Muscle layer of colon (tissue), 2 donors: ENCODE results near the gene CYTL1.
A peak's percentile ranks its signal among the peaks of the same experiment; 100 is the strongest.

ENCODE experiments used
- H3K27ac ChIP-seq: one replicate; pipeline ENCODE4 v1.7.0; 2013; ENCODE audit warnings: low read depth, mild to moderate bottlenecking, low read length, moderate library complexity
- H3K27me3 ChIP-seq, 2 donors: one replicate each; pipeline ENCODE4 v1.7.0; 2013; ENCODE audit warnings: low read length in 2 of 2, mild to moderate bottlenecking in 2 of 2; ENCODE audit not compliant: insufficient read depth in 2 of 2, control insufficient read depth in 1 of 2
- H3K36me3 ChIP-seq: one replicate; pipeline ENCODE4 v1.7.0; 2013; ENCODE audit warnings: mild to moderate bottlenecking, low read length; ENCODE audit not compliant: insufficient read depth
- H3K4me1 ChIP-seq: one replicate; pipeline ENCODE4 v1.7.0; 2013; ENCODE audit warnings: mild to moderate bottlenecking, low read length; ENCODE audit not compliant: insufficient read depth
- H3K4me3 ChIP-seq, 2 donors: one replicate each; pipeline ENCODE4 v1.7.0; 2013; ENCODE audit warnings: low read length in 2 of 2, low read depth in 1 of 2, mild to moderate bottlenecking in 1 of 2, moderate library complexity in 1 of 2
- H3K9ac ChIP-seq: one replicate; pipeline ENCODE4 v1.7.0; 2013; ENCODE audit warnings: low read length
- H3K9me3 ChIP-seq: one replicate; pipeline ENCODE4 v1.7.0; 2013; ENCODE audit warnings: mild to moderate bottlenecking, low read length
- donor health status: abdominal sarcoma.
- donor health status: Adenocarcinoma of cecum.

The CYTL1 gene

DNA sequence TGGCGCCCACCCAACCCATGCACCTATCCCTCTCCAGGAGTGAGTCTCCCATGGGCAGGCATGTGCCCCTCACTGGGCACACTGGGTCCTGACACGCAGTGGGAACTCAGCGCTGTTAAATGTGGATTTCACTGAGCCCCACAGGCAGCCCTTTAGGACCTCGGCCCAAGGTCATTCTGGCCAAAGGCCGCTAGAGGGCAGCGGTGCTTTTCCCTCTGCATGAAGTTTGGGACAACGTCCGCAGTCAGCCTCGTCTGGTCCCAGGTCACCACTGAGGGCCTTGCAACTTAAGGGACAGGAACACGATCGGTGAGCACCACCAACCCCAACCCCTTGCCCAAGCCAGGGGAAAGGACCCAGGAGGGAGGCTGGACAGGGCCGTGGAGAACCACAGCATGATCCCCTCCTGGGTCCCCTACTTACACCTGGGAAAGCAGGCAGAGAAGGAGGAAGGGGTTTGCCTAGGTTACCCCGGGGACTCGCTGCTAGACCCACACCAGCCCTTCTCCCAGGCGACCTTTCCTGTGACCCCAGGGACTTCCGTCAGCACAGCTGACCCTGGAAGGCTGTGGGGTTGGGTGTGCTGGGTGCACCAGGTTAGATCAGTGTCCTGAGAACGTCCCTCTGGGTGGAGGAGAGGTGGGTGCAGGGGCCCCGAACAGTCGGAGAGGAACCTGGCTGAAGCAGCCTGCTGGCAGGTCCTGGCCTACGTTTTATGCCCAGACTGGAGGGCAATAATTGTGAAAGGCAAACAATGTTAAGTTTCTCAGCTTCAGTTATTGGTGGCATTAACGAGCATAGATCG is 24.0 kb downstream of the CYTL1 start:
- peak overlapping the region in 1 of 2 donors; percentile 26 for H3K4me3 ChIP-seq
- no peaks in the 10 kb centered on the region for H3K36me3 ChIP-seq
- no peak overlapping the region for H3K27ac ChIP-seq
- H3K27me3 ChIP-seq: no peaks in the 10 kb centered on the region
- H3K4me1 ChIP-seq: peaks cover 35% of the 10 kb centered on the region
- H3K9me3 ChIP-seq: no peaks in the 10 kb centered on the region
- no peak overlapping the region for H3K9ac ChIP-seq

DNA sequence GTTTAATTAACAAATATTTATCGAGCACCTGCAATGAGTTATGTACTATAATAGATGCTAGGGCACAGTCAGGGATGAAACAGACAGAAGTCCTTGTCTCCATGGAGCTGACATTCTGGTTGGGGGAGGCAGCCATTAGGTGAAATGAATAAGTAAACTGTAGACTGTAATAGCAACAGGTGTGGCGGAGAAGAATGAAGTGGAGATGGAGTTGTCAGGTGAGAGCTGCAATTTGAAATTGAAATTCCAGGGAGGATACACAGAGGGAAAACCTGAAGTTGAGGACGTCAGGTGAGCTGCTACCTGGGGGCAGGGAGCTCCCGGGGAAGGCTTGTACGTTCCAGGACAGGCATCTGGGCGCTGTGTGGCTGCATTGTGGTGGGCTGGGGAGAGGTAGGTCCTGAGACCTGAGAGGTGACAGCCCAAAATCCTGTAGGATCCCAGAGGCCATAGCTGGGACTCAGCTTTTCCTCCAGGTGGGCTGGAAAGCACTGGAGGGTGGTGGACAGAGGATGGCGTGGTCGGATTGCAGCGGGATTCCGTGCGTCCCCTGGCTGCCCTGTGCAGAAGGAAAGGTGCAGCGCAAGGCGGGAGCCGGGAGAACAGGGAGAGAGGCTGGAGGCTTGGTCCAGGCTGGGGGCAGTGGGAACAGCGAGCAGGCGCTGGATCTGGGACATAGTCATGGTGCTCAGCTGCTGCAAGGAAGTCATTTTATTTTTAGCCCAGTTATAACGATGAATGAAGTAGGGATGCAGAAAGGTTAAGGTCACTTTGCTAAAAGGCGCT is 24.8 kb downstream of the CYTL1 start:
- Histone ChIP-seq H3K27ac (no peak overlapping the region), H3K4me3 (no peak overlapping the region), H3K4me1 (peaks cover 38% of the 10 kb centered on the region), H3K27me3 (no peaks in the 10 kb centered on the region), H3K36me3 (no peaks in the 10 kb centered on the region), H3K9me3 (no peaks in the 10 kb centered on the region), H3K9ac (no peak overlapping the region)

DNA sequence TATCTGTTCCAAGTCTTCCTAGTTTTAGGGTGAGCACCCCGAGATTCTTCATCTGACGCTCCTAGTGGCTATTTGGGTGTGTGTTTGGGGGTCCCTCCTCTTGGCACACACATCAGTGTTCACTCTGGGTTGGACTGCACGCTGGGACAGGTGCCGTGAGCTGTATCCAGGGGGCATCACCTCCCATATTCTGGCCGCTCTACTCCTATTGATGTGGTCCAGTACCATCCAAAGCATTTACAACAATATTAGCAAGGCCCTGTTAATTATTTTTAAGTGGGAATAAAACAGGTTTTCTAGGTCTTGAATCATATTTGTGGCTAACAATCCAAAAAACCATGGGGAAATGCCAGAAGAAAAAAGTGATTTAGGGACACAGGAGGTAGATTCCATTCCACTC is 26.4 kb downstream of the CYTL1 start:
- Histone ChIP-seq H3K27ac (no peak overlapping the region), H3K9ac (no peak overlapping the region), H3K36me3 (no peaks in the 10 kb centered on the region), H3K4me1 (peaks cover 38% of the 10 kb centered on the region), H3K9me3 (no peaks in the 10 kb centered on the region), H3K4me3 (no peak overlapping the region), H3K27me3 (no peaks in the 10 kb centered on the region)

GRCh38 chr4:4991541-4992099 is 27.6 kb downstream of the CYTL1 start:
- no peaks in the 10 kb centered on the region for H3K9me3 ChIP-seq
- no peaks in the 10 kb centered on the region for H3K27me3 ChIP-seq
- peak overlapping the region; percentile 73 for H3K27ac ChIP-seq
- H3K9ac ChIP-seq: peak overlapping the region; percentile 59
- peaks cover 38% of the 10 kb centered on the region for H3K4me1 ChIP-seq
- no peak overlapping the region for H3K4me3 ChIP-seq
- H3K36me3 ChIP-seq: no peaks in the 10 kb centered on the region

- peak overlapping the region; percentile 59 for H3K9ac ChIP-seq
- peaks cover 35% of the 10 kb centered on the region for H3K4me1 ChIP-seq
- no peaks in the 10 kb centered on the region for H3K9me3 ChIP-seq
- no peaks in the 10 kb centered on the region for H3K36me3 ChIP-seq
- H3K4me3 ChIP-seq: no peak overlapping the region
- no peaks in the 10 kb centered on the region for H3K27me3 ChIP-seq
- peak overlapping the region; percentile 73 for H3K27ac ChIP-seq
Observed at GRCh38 chr4:4990857-4991540, 28.3 kb downstream of the CYTL1 start.

DNA sequence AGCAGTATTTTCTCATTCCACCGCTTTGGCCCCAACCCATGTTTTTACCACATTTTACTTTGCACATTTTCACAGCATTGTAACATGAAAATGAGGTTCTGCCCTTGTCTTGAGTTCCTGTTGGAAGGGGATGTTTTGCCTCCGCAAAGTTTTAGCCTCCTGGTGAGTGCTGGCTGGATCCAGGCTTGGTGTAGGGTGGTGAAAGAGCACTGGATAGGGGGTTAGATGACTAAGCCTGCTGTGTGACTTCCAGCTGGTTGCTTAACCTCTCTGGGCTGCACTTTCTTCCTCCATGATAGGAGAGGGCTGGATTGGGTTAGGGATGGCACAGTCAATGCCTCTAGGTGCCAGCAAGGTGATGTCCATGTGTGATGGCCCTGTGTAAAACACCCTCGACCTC is 28.9 kb downstream of the CYTL1 start:
- no peak overlapping the region for H3K27ac ChIP-seq
- no peaks in the 10 kb centered on the region for H3K36me3 ChIP-seq
- H3K4me1 ChIP-seq: peaks cover 29% of the 10 kb centered on the region
- no peaks in the 10 kb centered on the region for H3K27me3 ChIP-seq
- no peak overlapping the region for H3K9ac ChIP-seq
- no peak overlapping the region for H3K4me3 ChIP-seq
- no peaks in the 10 kb centered on the region for H3K9me3 ChIP-seq

GRCh38 chr4:4989083-4989622 is 30.1 kb downstream of the CYTL1 start:
- Histone ChIP-seq H3K4me3 (no peak overlapping the region), H3K27me3 (no peaks in the 10 kb centered on the region), H3K9me3 (no peaks in the 10 kb centered on the region), H3K9ac (no peak overlapping the region), H3K4me1 (peaks cover 23% of the 10 kb centered on the region), H3K27ac (no peak overlapping the region), H3K36me3 (no peaks in the 10 kb centered on the region)

DNA sequence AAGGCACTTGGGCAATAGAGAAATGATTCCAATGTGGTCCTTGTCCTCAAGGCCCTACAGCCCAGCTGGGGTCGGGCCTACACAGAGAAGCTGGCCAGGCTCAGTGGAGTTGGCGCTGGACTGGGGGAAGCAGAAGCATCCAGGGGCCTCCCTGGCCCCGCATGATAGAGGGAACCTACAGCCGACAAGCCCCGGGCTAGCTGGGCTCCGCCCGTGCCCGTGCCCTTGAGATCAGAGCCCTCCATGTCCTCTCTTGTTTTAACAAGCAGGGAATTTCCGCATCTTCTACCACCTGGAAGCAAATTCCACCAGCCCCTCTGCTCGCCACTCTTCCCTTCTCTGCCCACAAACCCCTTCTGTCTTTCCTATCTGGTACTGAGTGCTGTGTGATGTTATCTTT is 31.6 kb downstream of the CYTL1 start:
- no peaks in the 10 kb centered on the region for H3K27me3 ChIP-seq
- no peaks in the 10 kb centered on the region for H3K36me3 ChIP-seq
- H3K27ac ChIP-seq: no peak overlapping the region

GRCh38 chr4:4986841-4987240 is 32.4 kb downstream of the CYTL1 start:
- H3K9me3 ChIP-seq: no peaks in the 10 kb centered on the region
- no peaks in the 10 kb centered on the region for H3K27me3 ChIP-seq
- no peak overlapping the region for H3K4me3 ChIP-seq
- H3K9ac ChIP-seq: no peak overlapping the region
- peaks cover 19% of the 10 kb centered on the region for H3K4me1 ChIP-seq
- no peaks in the 10 kb centered on the region for H3K36me3 ChIP-seq
- H3K27ac ChIP-seq: no peak overlapping the region

More for the DNA sequence above, 31.6 kb downstream of the CYTL1 start:
- Histone ChIP-seq H3K9me3 (no peaks in the 10 kb centered on the region), H3K9ac (no peak overlapping the region), H3K4me3 (no peak overlapping the region), H3K4me1 (peaks cover 23% of the 10 kb centered on the region)

GRCh38 chr4:4985844-4986243 is 33.4 kb downstream of the CYTL1 start:
- H3K27ac ChIP-seq: no peak overlapping the region
- no peak overlapping the region for H3K4me3 ChIP-seq
- no peaks in the 10 kb centered on the region for H3K9me3 ChIP-seq
- no peak overlapping the region for H3K9ac ChIP-seq
- H3K36me3 ChIP-seq: no peaks in the 10 kb centered on the region
- H3K4me1 ChIP-seq: peaks cover 9% of the 10 kb centered on the region
- no peaks in the 10 kb centered on the region for H3K27me3 ChIP-seq

- peaks cover 7% of the 10 kb centered on the region for H3K4me1 ChIP-seq
- H3K36me3 ChIP-seq: no peaks in the 10 kb centered on the region
- no peak overlapping the region for H3K27ac ChIP-seq
- H3K4me3 ChIP-seq: no peak overlapping the region
- no peak overlapping the region for H3K9ac ChIP-seq
- no peaks in the 10 kb centered on the region for H3K9me3 ChIP-seq
- H3K27me3 ChIP-seq: no peaks in the 10 kb centered on the region
Observed at GRCh38 chr4:4985036-4985435, 34.2 kb downstream of the CYTL1 start.
